MM.1S (cell line): Measurements from ENCODE around the gene SLAMF7.

Experiments used
- EZH2 ChIP-seq: fragments of 300-600 bp; sonication (generic); optimal IDR thresholded peaks from 2 replicates; pipeline ENCODE3; 2017; ENCODE audit warnings: low read depth, mild to moderate bottlenecking, antibody characterized with exemption, low read length, mixed read lengths
- EZH2phosphoT487 ChIP-seq: fragments of 300-600 bp; sonication (generic); IDR thresholded peaks from 2 replicates; pipeline ENCODE4 v1.6.1; 2018; ENCODE audit warnings: antibody characterized with exemption, low read length
- TF ChIP-seq, protein P1 (sequence below): fragments of 300-600 bp; sonication (generic); IDR thresholded peaks from 2 replicates; pipeline ENCODE4 v1.5.1; 2016; ENCODE audit warnings: antibody characterized with exemption, low read length, mixed read lengths

- TF ChIP-seq, protein P1, sequence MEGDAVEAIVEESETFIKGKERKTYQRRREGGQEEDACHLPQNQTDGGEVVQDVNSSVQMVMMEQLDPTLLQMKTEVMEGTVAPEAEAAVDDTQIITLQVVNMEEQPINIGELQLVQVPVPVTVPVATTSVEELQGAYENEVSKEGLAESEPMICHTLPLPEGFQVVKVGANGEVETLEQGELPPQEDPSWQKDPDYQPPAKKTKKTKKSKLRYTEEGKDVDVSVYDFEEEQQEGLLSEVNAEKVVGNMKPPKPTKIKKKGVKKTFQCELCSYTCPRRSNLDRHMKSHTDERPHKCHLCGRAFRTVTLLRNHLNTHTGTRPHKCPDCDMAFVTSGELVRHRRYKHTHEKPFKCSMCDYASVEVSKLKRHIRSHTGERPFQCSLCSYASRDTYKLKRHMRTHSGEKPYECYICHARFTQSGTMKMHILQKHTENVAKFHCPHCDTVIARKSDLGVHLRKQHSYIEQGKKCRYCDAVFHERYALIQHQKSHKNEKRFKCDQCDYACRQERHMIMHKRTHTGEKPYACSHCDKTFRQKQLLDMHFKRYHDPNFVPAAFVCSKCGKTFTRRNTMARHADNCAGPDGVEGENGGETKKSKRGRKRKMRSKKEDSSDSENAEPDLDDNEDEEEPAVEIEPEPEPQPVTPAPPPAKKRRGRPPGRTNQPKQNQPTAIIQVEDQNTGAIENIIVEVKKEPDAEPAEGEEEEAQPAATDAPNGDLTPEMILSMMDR, result no peak
- TF ChIP-seq EZH2 (no peak), EZH2phosphoT487 (no peak)
Measured at GRCh38 chr1:160702100-160702499, 36.9 kb upstream of the SLAMF7 start.
